ENCODE results near the gene AGBL4.
"Not testable (repeated sequence)": the region's sequence is repeated elsewhere in the genome, so short reads cannot be mapped to it uniquely, and the experiment has no call there.

Gene AGBL4

GRCh38 chr1:49951385-49951784 is 72.4 kb downstream of the AGBL4 start:
- TF ChIP-seq SPI1 (IDR thresholded peaks at IDR 0.05; ENCODE audit: low read depth, low read length) (no peak), POU2F2 (IDR thresholded peaks at IDR 0.05; ENCODE audit: low read depth, low read length) (no peak), TAF1 (IDR thresholded peaks at IDR 0.05; ENCODE audit: low read depth, low read length) (no peak), PAX5 (IDR thresholded peaks at IDR 0.05; ENCODE audit: insufficient read depth, low read length, severe bottlenecking) (no peak), POLR2A (IDR thresholded peaks at IDR 0.05; ENCODE audit: low read depth, low read length) (no peak), POLR2AphosphoS5 (IDR thresholded peaks at IDR 0.05; ENCODE audit: low read depth, low read length) (no peak)
- DNase-seq (ENCODE audit: insufficient read length, low spot score): no peak
- no peak for FAIRE-seq

- not testable (repeated sequence) for DNase-seq (ENCODE audit: insufficient read length, low spot score); FAIRE-seq
Observed at GRCh38 chr1:49915301-49915700, 108.5 kb downstream of the AGBL4 start.

DNA sequence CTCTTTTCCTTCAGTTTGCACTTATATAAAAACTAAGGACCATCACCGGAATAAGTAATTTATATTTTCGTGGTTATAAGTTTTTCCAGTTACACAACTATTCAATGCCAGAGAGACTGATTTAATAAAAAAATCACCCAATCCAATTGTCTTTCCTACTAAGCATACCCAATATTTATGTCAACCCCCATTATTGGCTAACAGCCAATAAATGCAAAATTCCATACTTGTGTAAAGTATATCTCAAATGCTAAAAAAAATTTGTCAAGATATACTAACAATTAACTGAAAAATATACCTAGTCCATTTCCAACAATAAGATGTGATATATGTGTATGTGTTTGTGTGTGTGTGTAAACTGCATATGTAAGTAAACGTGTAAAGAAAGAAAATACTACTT is 117.4 kb downstream of the AGBL4 start:
- FAIRE-seq (no peak), DNase-seq (ENCODE audit: insufficient read length, low spot score) (no peak)
- TF ChIP-seq POLR2AphosphoS5 (IDR thresholded peaks at IDR 0.05; ENCODE audit: low read depth, low read length) (no peak), POU2F2 (IDR thresholded peaks at IDR 0.05; ENCODE audit: low read depth, low read length) (no peak), POLR2A (IDR thresholded peaks at IDR 0.05; ENCODE audit: low read depth, low read length) (no peak), TAF1 (IDR thresholded peaks at IDR 0.05; ENCODE audit: low read depth, low read length) (no peak), SPI1 (IDR thresholded peaks at IDR 0.05; ENCODE audit: low read depth, low read length) (no peak), PAX5 (IDR thresholded peaks at IDR 0.05; ENCODE audit: insufficient read depth, low read length, severe bottlenecking) (no peak)

GRCh38 chr1:49864581-49864980 is 159.2 kb downstream of the AGBL4 start:
- DNase-seq (ENCODE audit: insufficient read length, low spot score): no peak
- TF ChIP-seq POLR2A (IDR thresholded peaks at IDR 0.05; ENCODE audit: low read depth, low read length) (no peak), PAX5 (IDR thresholded peaks at IDR 0.05; ENCODE audit: insufficient read depth, low read length, severe bottlenecking) (no peak), TAF1 (IDR thresholded peaks at IDR 0.05; ENCODE audit: low read depth, low read length) (no peak), POLR2AphosphoS5 (IDR thresholded peaks at IDR 0.05; ENCODE audit: low read depth, low read length) (no peak), SPI1 (IDR thresholded peaks at IDR 0.05; ENCODE audit: low read depth, low read length) (no peak), POU2F2 (IDR thresholded peaks at IDR 0.05; ENCODE audit: low read depth, low read length) (no peak)
- FAIRE-seq: no peak

DNA sequence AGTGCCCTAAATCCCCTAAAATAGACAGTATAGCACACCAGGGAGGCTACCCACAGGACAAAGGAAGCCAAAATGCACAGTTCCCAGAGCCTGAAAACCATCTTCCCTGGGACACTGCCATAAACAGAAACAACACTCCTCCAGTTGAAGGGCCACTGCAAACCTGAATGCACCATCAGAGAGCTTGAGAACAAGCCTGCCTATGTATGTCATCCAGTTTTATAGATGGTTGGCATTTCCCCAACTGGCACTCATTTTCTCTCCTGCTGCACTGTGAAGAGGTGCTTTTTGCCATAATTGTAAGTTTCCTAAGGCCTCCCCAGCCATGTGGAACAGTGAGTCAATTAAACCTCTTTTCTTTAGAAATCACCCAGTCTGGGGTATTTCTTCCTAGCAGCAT is 169.0 kb downstream of the AGBL4 start:
- TF ChIP-seq POU2F2 (IDR thresholded peaks at IDR 0.05; ENCODE audit: low read depth, low read length) (no peak), PAX5 (IDR thresholded peaks at IDR 0.05; ENCODE audit: insufficient read depth, low read length, severe bottlenecking) (no peak)
- no peak for DNase-seq (ENCODE audit: insufficient read length, low spot score)
- no peak for FAIRE-seq

DNA sequence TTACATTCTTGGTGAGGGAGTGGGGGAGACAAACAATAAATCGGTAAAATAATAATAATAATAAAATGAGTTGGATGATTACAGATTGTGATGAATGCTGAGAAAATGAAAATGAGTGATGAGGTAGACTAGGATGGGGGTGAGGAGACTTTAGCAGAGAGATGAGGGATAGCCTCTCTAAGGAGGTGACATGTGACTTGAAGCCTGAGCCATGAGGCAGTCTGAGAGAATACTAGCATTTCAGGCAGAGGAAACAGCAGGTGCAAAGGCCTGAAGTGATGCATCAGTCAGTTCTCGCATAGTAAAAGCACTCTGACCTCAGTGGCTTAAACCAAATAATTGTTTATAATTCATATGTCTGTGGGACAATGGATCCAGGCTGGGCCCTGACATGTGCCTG is 181.2 kb downstream of the AGBL4 start:
- TF ChIP-seq POLR2AphosphoS5 (IDR thresholded peaks at IDR 0.05; ENCODE audit: low read depth, low read length) (no peak), POU2F2 (IDR thresholded peaks at IDR 0.05; ENCODE audit: low read depth, low read length) (no peak), PAX5 (IDR thresholded peaks at IDR 0.05; ENCODE audit: insufficient read depth, low read length, severe bottlenecking) (no peak), TAF1 (IDR thresholded peaks at IDR 0.05; ENCODE audit: low read depth, low read length) (no peak)

GRCh38 chr1:49841767-49842166 is 182.0 kb downstream of the AGBL4 start:
- DNase-seq (ENCODE audit: insufficient read length, low spot score) (no peak), FAIRE-seq (no peak)
- TF ChIP-seq PAX5 (IDR thresholded peaks at IDR 0.05; ENCODE audit: insufficient read depth, low read length, severe bottlenecking) (no peak), POLR2AphosphoS5 (IDR thresholded peaks at IDR 0.05; ENCODE audit: low read depth, low read length) (no peak), TAF1 (IDR thresholded peaks at IDR 0.05; ENCODE audit: low read depth, low read length) (no peak), POU2F2 (IDR thresholded peaks at IDR 0.05; ENCODE audit: low read depth, low read length) (no peak), SPI1 (IDR thresholded peaks at IDR 0.05; ENCODE audit: low read depth, low read length) (no peak), POLR2A (IDR thresholded peaks at IDR 0.05; ENCODE audit: low read depth, low read length) (no peak)

More for the DNA sequence above, 181.2 kb downstream of the AGBL4 start:
- no peak for FAIRE-seq
- DNase-seq (ENCODE audit: insufficient read length, low spot score): no peak

DNA sequence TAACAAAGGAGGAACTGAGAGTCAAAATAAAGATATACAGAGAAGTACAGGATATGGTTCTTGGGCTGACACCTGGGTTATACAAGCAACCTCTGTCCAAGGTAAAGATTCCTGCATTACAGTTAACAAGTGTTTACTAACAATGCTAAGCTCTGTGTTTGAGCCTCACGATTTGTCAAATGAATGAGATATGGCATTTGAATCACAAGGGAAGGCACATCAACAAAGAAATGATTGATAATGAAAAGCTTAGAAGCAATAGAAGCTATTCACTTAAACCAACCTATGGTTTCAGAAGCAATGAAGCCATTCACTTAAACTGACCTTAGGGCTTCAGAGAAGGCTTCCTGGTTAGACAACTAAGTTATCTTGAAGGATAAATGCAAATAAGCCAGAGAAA is 199.5 kb downstream of the AGBL4 start:
- FAIRE-seq (no peak), DNase-seq (ENCODE audit: insufficient read length, low spot score) (no peak)
- no peak for TF ChIP-seq POLR2A (IDR thresholded peaks at IDR 0.05; ENCODE audit: low read depth, low read length)
- no peak for TF ChIP-seq PAX5 (IDR thresholded peaks at IDR 0.05; ENCODE audit: insufficient read depth, low read length, severe bottlenecking)
- TF ChIP-seq TAF1 (IDR thresholded peaks at IDR 0.05; ENCODE audit: low read depth, low read length): no peak
- no peak for TF ChIP-seq POU2F2 (IDR thresholded peaks at IDR 0.05; ENCODE audit: low read depth, low read length)
- no peak for TF ChIP-seq POLR2AphosphoS5 (IDR thresholded peaks at IDR 0.05; ENCODE audit: low read depth, low read length)
- no peak for TF ChIP-seq SPI1 (IDR thresholded peaks at IDR 0.05; ENCODE audit: low read depth, low read length)

DNA sequence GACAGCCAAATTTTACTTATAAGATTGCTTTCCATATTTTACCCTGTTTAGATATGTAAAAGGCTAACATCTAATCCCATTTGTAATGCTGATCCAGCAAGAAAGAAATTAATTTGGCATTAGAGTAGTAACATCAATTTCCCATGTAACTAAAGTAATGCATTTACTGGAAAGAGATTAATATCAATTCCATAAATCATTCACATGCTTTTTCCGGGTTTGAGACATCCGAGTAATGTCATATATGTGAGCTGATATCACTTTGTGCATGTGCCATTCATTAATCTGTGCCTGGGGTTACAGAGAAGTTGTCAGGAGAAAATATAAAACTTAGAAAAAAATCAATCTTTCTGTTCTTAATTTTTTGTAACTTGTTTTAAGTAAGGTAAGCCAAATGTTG is 206.1 kb downstream of the AGBL4 start:
- FAIRE-seq (no peak), DNase-seq (ENCODE audit: insufficient read length, low spot score) (no peak)
- TF ChIP-seq POU2F2 (IDR thresholded peaks at IDR 0.05; ENCODE audit: low read depth, low read length): no peak
- TF ChIP-seq TAF1 (IDR thresholded peaks at IDR 0.05; ENCODE audit: low read depth, low read length): no peak
- no peak for TF ChIP-seq POLR2A (IDR thresholded peaks at IDR 0.05; ENCODE audit: low read depth, low read length)
- TF ChIP-seq POLR2AphosphoS5 (IDR thresholded peaks at IDR 0.05; ENCODE audit: low read depth, low read length): no peak
- no peak for TF ChIP-seq PAX5 (IDR thresholded peaks at IDR 0.05; ENCODE audit: insufficient read depth, low read length, severe bottlenecking)
- no peak for TF ChIP-seq SPI1 (IDR thresholded peaks at IDR 0.05; ENCODE audit: low read depth, low read length)

DNA sequence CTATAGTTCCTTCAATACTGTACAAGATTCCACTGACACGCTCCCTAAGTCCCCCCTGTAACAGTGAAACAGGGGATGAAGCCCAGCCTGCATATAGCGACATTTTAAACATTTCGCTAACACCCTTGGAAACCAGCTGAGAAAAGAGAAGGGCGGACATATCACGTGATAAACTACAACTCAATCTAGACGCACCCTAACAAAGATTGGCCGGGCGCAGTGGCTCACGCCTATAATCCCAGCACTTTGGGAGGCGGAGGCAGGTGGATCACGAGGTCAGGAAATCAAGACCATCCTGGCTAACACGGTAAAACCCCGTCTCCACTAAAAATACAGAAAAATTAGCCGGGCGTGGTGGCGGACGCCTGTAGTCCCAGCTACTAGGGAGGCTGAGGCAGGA is 236.7 kb downstream of the AGBL4 start:
- not testable (repeated sequence) for FAIRE-seq; DNase-seq (ENCODE audit: insufficient read length, low spot score)

DNA sequence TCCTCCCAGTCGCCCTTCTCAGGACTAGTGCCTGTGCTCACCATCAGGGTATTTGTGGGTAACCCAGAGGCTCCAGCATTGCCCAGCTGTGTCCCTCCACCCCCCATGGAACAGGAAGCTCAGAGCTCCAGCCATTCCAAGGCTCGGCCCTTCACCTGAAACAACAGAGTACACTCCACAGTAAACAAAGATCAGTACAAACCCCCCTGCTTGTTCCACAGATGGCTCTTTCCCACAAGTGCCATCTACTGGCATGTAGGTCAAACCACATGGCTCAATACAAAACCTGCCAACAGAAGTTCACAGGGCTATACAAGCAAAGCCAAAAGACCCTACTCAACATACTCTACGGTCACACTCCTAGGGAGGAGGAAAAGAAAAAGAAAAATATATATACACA is 258.7 kb downstream of the AGBL4 start:
- no peak for FAIRE-seq
- TF ChIP-seq POLR2AphosphoS5 (IDR thresholded peaks at IDR 0.05; ENCODE audit: low read depth, low read length) (no peak), POU2F2 (IDR thresholded peaks at IDR 0.05; ENCODE audit: low read depth, low read length) (no peak), SPI1 (IDR thresholded peaks at IDR 0.05; ENCODE audit: low read depth, low read length) (no peak), POLR2A (IDR thresholded peaks at IDR 0.05; ENCODE audit: low read depth, low read length) (no peak), PAX5 (IDR thresholded peaks at IDR 0.05; ENCODE audit: insufficient read depth, low read length, severe bottlenecking) (no peak), TAF1 (IDR thresholded peaks at IDR 0.05; ENCODE audit: low read depth, low read length) (no peak)
- DNase-seq (ENCODE audit: insufficient read length, low spot score): no peak

DNA sequence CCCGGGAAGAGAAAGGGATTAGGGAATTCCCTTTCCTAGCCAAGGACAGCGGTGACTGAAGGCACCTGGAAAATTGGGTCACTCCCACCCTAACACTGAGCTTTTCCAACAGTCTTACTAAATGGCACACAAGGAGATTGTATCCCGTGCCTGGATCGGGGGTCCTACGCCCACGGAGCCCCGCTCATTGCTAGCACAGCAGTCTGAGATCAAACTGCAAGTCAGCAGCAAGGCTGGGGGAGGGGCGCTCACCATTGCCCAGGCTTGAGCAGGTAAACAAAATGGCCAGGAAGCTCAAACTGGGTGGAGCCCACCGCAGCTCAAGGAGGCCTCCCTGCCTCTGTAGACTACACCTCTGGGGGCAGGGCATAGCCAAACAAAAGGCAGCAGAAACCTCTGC is 285.6 kb downstream of the AGBL4 start:
- not testable (repeated sequence) for FAIRE-seq

More for the DNA sequence above, 285.6 kb downstream of the AGBL4 start:
- DNase-seq (ENCODE audit: insufficient read length, low spot score): not testable (repeated sequence)
